Cardiac fibroblast (primary cell): ENCODE data around the gene CNTNAP5.

Source experiments
- DNase-seq, 2 donors: peaks; one replicate each; pipeline versions ENCODE4 v3.0.0 to v3.0.0-alpha.2; 2010; ENCODE audit warnings: low read depth in 2 of 2
- H3K4me3 ChIP-seq, 2 donors: replicated peaks in 1 of 2; 1 replicate in 1 of 2; 2 replicates in 1 of 2; pipeline ENCODE4 v1.5.1; 2011; ENCODE audit warnings: low read depth in 2 of 2, low read length in 2 of 2, mild to moderate bottlenecking in 2 of 2, moderate library complexity in 1 of 2
- CTCF ChIP-seq: IDR thresholded peaks from one replicate; pipeline ENCODE4 v1.5.1; 2011; ENCODE audit warnings: low read depth, mild to moderate bottlenecking, low read length, inconsistent platforms

Gene CNTNAP5

DNA sequence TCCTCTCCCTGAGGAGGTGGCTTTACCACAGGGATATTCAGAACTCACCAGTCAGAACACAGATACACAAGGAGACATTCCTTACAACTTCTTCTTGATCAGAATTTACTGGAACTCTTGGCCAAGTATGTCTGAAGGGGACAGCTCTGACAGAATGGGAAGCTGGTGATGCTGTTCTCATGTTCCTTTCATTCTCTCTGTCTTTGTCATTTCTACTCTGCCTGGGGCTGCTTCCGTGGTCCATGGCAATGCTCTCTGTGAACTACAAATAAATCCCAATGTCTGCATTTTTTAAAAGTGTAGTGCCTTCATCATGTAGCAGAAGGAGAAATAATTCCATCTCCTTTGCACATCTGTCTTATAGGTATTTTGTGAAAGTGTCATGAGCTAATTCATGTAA lies 730.3 kb downstream of the CNTNAP5 start:
- peak in 1 of 2 donors; percentile 8 for DNase-seq
- no peak overlapping the region for H3K4me3 ChIP-seq
- no peak for TF ChIP-seq CTCF

DNA sequence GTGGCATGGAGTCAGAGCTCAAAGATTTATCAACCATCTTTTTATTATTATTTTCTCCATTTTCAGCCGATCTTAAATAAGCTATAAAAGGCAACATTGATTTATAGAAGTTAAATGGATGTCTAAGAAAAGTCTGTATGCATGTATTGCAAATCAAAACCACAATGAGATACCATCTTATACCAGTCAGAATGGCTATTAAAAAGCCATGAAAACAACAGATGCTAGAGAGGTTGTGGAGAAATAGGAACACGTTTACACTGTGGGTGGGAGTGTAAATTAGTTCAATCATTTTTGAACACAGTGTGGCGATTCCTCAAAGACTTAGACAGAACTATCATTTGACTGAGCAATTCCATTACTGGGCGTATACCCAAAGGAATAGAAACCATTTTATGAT lies 731.0 kb downstream of the CNTNAP5 start:
- H3K4me3 ChIP-seq: no peak overlapping the region
- no peak for TF ChIP-seq CTCF
- DNase-seq: no peak

DNA sequence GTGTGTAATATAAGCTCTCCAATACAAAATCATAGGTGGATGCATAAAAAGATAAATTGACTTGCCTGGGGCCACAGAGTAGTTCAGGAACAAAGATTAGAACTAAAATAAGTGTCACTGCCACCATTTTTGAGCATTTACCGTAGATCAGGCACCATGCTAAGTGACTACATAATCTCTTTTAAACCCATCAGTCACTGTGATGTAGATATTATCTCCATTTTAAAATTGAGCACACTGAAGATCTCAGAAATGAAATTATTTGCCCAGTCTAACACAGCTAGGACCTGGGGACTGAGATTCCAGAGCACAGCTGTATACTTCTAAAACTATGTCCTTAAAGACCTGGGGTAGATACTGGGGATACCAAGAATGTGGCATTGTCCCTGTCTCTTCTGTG lies 737.3 kb downstream of the CNTNAP5 start:
- H3K4me3 ChIP-seq: no peak overlapping the region
- no peak for TF ChIP-seq CTCF
- DNase-seq: no peak

GRCh38 chr2:124763611-124764010 lies 738.5 kb downstream of the CNTNAP5 start:
- TF ChIP-seq CTCF: no peak
- no peak overlapping the region for H3K4me3 ChIP-seq
- no peak for DNase-seq

DNA sequence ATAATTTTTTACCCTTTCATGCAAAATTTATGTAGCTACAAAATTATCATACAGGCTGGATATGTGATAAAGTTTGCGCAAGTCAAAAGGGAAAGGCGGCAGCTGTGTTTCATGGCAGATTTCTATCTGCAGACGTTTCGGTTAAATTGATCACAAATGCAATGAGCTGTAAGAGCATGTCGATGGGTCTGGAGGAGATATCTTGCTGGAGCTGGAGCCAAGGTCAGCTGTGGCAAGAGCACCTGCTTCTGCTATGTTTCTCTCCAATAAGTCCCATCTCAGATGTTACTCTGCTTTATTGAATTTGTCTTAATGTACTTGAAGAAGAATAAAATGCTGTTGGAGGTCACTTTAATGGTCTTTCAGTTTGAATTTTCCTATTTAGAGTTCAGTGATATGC lies 749.7 kb downstream of the CNTNAP5 start:
- no peak overlapping the region for H3K4me3 ChIP-seq
- TF ChIP-seq CTCF: no peak
- DNase-seq: no peak

GRCh38 chr2:124776332-124776731 lies 751.2 kb downstream of the CNTNAP5 start:
- no peak overlapping the region for H3K4me3 ChIP-seq
- no peak for DNase-seq
- TF ChIP-seq CTCF: no peak

GRCh38 chr2:124778076-124778475 lies 753.0 kb downstream of the CNTNAP5 start:
- no peak overlapping the region for H3K4me3 ChIP-seq
- no peak for TF ChIP-seq CTCF
- peak; percentile 2 to 19 for DNase-seq
